IPS DF 6.9 (cell line): Measurements from ENCODE around the gene MAD1L1.

ENCODE experiments used
- DNase-seq: peaks from one replicate; pipeline ENCODE4 v3.0.0-alpha.2; 2013; ENCODE audit warnings: low read depth, low spot score
- H3K27ac ChIP-seq: one replicate; pipeline ENCODE4 v1.5.1; 2013; ENCODE audit warnings: low read length, control low read depth
- H3K27me3 ChIP-seq: 2 replicates; pipeline ENCODE4 v1.6.1; 2013; ENCODE audit warnings: mild to moderate bottlenecking, low read length; ENCODE audit not compliant: control insufficient read depth, insufficient read depth
- H3K36me3 ChIP-seq: 2 replicates; pipeline ENCODE4 v1.6.1; 2013; ENCODE audit warnings: low read length; ENCODE audit not compliant: control insufficient read depth, insufficient read depth
- H3K4me1 ChIP-seq: 2 replicates; pipeline ENCODE4 v1.6.1; 2013; ENCODE audit warnings: low read length; ENCODE audit not compliant: control insufficient read depth, insufficient read depth
- H3K4me3 ChIP-seq: 2 replicates; pipeline ENCODE4 v1.5.1; 2013; ENCODE audit warnings: mild to moderate bottlenecking, low read length
- H3K9me3 ChIP-seq: 2 replicates; pipeline ENCODE4 v1.6.1; 2013; ENCODE audit warnings: low read length, inconsistent platforms; ENCODE audit not compliant: control insufficient read depth, insufficient read depth
- WGBS: extraction: QIAGEN DNeasy Blood & Tissue Kit; methylation state at CpG from one replicate; pipeline ENCODE4 v1.1.7; 2013; ENCODE audit warnings: mixed read lengths, missing lambda C conversion rate; ENCODE audit not compliant: insufficient read length, insufficient coverage; 5-methylcytosine and 5-hydroxymethylcytosine counted together

MAD1L1 gene

GRCh38 chr7:1892011-1892965 lies 340.5 kb downstream of the MAD1L1 start:
- WGBS, result no CpG with 5 or more reads among the region's 39 CpGs
- H3K4me1 ChIP-seq, result no peaks in the 10 kb centered on the region
- no peak overlapping the region for H3K4me3 ChIP-seq
- no peaks in the 10 kb centered on the region for H3K9me3 ChIP-seq
- H3K36me3 ChIP-seq, result peaks cover 13% of the 10 kb centered on the region
- no peak overlapping the region for H3K27ac ChIP-seq
- no peaks in the 10 kb centered on the region for H3K27me3 ChIP-seq
- DNase-seq, result no peak

GRCh38 chr7:1890289-1891235 lies 342.2 kb downstream of the MAD1L1 start:
- no CpG with 5 or more reads among the region's 26 CpGs for WGBS
- Histone ChIP-seq H3K9me3 (no peaks in the 10 kb centered on the region), H3K4me3 (no peak overlapping the region), H3K27ac (no peak overlapping the region), H3K36me3 (peaks cover 15% of the 10 kb centered on the region), H3K27me3 (no peaks in the 10 kb centered on the region), H3K4me1 (no peaks in the 10 kb centered on the region; the same call in 1 of the 2 replicates)
- DNase-seq, result no peak

- Histone ChIP-seq H3K36me3 (peaks cover 15% of the 10 kb centered on the region), H3K9me3 (no peaks in the 10 kb centered on the region), H3K4me3 (no peak overlapping the region), H3K4me1 (no peaks in the 10 kb centered on the region; the same call in 1 of the 2 replicates), H3K27me3 (no peaks in the 10 kb centered on the region), H3K27ac (no peak overlapping the region)
- no CpG with 5 or more reads among the region's 12 CpGs for WGBS
- DNase-seq, result no peak
Observed at GRCh38 chr7:1889556-1890181, 343.1 kb downstream of the MAD1L1 start.

- DNase-seq, result no peak
- no CpG with 5 or more reads among the region's 11 CpGs for WGBS
- Histone ChIP-seq H3K4me1 (no peaks in the 10 kb centered on the region; the same call in 1 of the 2 replicates), H3K27ac (no peak overlapping the region), H3K27me3 (no peaks in the 10 kb centered on the region), H3K36me3 (peaks cover 15% of the 10 kb centered on the region), H3K9me3 (no peaks in the 10 kb centered on the region), H3K4me3 (no peak overlapping the region)
Observed at GRCh38 chr7:1889091-1889490, 343.7 kb downstream of the MAD1L1 start.

- no CpG with 5 or more reads among the region's 12 CpGs for WGBS
- Histone ChIP-seq H3K4me3 (no peak overlapping the region), H3K27me3 (no peaks in the 10 kb centered on the region), H3K4me1 (no peaks in the 10 kb centered on the region; the same call in 1 of the 2 replicates), H3K36me3 (peaks cover 15% of the 10 kb centered on the region), H3K27ac (no peak overlapping the region), H3K9me3 (no peaks in the 10 kb centered on the region)
- no peak for DNase-seq
Observed at GRCh38 chr7:1888425-1888824, 344.3 kb downstream of the MAD1L1 start.

- no peak overlapping the region for H3K4me3 ChIP-seq
- no peaks in the 10 kb centered on the region; the same call in 1 of the 2 replicates for H3K4me1 ChIP-seq
- WGBS, result no CpG with 5 or more reads among the region's 10 CpGs
- DNase-seq, result no peak
- H3K27me3 ChIP-seq, result no peaks in the 10 kb centered on the region
- no peaks in the 10 kb centered on the region for H3K9me3 ChIP-seq
- H3K27ac ChIP-seq, result no peak overlapping the region
- H3K36me3 ChIP-seq, result peaks cover 15% of the 10 kb centered on the region
Observed at GRCh38 chr7:1887251-1887650, 345.5 kb downstream of the MAD1L1 start.

GRCh38 chr7:1886361-1887064 lies 346.2 kb downstream of the MAD1L1 start:
- H3K27me3 ChIP-seq, result no peaks in the 10 kb centered on the region
- H3K4me3 ChIP-seq, result no peak overlapping the region
- H3K9me3 ChIP-seq, result no peaks in the 10 kb centered on the region
- no peak overlapping the region for H3K27ac ChIP-seq
- peaks cover 15% of the 10 kb centered on the region for H3K36me3 ChIP-seq
- no peaks in the 10 kb centered on the region; the same call in 1 of the 2 replicates for H3K4me1 ChIP-seq
- no CpG with 5 or more reads among the region's 19 CpGs for WGBS
- no peak for DNase-seq

GRCh38 chr7:1885465-1886226 lies 347.1 kb downstream of the MAD1L1 start:
- Histone ChIP-seq H3K27me3 (no peaks in the 10 kb centered on the region), H3K4me1 (no peaks in the 10 kb centered on the region; the same call in 1 of the 2 replicates), H3K4me3 (no peak overlapping the region), H3K27ac (no peak overlapping the region), H3K36me3 (peaks cover 15% of the 10 kb centered on the region), H3K9me3 (no peaks in the 10 kb centered on the region)
- no CpG with 5 or more reads among the region's 28 CpGs for WGBS
- no peak for DNase-seq

- no peaks in the 10 kb centered on the region for H3K27me3 ChIP-seq
- H3K4me3 ChIP-seq, result no peak overlapping the region
- H3K36me3 ChIP-seq, result peaks cover 15% of the 10 kb centered on the region
- H3K9me3 ChIP-seq, result no peaks in the 10 kb centered on the region
- H3K4me1 ChIP-seq, result no peaks in the 10 kb centered on the region; the same call in 1 of the 2 replicates
- WGBS, result no CpG with 5 or more reads among the region's 26 CpGs
- no peak for DNase-seq
- H3K27ac ChIP-seq, result no peak overlapping the region
Observed at GRCh38 chr7:1884583-1885350, 348.0 kb downstream of the MAD1L1 start.
